ENCODE results near the gene GJB4.
A peak's percentile ranks its signal among the peaks of the same experiment; 100 is the strongest.
"Not testable (repeated sequence)": the region's sequence is repeated elsewhere in the genome, so short reads cannot be mapped to it uniquely, and the experiment has no call there.

The GJB4 gene

DNA sequence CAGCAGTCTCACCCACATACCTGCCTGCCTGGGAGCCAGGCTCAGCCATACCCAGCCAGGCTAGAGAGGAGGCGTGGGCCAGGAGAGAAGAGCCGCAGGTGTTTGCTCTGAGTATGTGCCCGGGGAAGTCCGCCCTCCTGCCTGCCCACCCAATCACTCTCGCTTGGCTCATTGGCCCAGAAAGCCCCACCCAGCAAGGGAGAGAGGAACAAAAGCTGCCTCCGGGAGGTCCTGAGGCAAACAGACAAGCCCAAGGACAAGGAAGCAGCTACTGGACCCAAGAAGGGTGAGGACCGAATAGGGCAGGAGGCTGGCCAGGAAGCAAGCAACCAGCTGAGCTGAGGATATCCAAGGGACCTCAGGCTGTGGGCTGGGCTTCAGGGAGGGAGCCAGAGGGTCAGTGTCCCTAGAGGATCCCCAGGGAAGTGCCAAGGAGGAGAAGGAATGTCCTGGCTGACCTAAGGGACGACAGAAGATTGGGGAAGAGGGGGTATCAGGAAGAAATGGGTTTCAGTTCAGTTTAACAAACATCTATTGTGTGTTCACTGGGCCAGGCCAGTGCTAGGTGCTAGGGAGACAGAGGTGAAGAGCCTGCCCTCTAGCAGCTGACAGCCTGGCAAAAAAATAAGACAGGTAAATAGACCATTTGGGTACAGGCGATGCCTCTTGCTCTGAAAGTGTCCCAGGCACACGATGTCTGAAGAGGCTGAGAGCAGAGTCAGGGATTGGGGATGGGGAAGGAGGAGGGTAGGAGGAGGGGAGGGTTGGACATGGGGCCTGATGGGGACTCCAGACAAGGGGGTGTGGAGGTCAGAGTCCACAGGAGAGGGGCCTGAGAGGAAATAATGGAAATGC lies at the start of gene GJB4:
Gene GJB4, plus strand, starts transcription at position 238 of the 855 bp plus-strand sequence. CDS start 1,515 bp downstream, outside the sequence.
- no peak for DNase-seq (ENCODE audit: low spot score)

- no peak for DNase-seq (ENCODE audit: low spot score)
Observed at GRCh38 chr1:34710812-34711211, 48.7 kb upstream of the GJB4 start.

GRCh38 chr1:34711485-34711884 lies 48.1 kb upstream of the GJB4 start:
- DNase-seq (ENCODE audit: low spot score): peak; percentile 3

DNA sequence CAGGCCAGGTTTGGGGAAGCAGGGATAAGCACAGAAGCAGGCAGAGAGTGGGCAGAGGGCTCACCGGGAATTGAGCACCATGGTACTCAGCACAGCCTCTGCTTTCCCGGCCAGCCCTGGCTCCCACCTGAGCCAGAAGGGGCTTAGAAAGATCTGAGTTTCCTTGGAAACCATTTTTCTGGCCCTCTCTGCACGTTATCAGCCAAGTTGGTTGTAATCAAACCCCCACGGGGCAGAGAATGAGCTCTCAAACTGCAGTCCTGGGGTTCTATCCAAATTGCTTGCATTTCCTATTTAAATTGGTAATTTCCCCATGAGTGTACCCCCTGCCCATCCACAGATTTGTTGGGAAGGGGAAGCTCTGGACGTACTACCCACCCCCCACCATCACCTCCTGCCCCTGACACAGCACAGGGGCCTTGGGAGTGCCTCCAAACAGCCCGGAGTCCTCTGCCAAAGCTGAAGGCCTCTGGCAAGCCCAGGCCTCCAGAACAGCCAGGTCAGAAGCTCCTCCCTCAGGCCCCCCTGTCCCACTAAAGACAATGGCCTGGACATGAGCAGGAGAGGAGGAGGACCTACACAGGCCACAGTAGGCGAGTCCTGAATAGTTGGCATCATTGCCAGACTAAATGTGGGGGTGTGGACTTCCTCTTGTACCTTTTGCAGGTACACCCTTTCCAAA lies 47.4 kb upstream of the GJB4 start:
- DNase-seq (ENCODE audit: low spot score): no peak

DNA sequence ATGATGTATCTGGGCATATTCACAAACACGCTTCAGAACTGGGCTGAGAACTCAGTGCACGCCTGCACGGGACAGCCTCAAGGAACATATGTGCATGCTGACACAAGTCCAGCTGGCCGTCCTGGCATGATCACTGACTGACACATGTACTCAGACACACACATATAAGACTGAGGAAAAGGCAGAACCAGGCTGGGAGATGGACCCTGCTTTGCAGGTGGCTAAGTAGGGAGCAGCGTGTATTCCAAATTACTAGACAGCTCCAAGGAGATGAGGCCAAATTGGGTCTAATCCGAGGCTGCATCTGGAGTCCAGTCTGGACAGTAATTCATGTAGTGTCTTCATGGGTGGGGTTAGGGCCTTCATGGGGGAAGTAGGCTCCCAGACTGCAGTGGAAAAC lies 46.1 kb upstream of the GJB4 start:
- DNase-seq (ENCODE audit: low spot score): no peak

DNA sequence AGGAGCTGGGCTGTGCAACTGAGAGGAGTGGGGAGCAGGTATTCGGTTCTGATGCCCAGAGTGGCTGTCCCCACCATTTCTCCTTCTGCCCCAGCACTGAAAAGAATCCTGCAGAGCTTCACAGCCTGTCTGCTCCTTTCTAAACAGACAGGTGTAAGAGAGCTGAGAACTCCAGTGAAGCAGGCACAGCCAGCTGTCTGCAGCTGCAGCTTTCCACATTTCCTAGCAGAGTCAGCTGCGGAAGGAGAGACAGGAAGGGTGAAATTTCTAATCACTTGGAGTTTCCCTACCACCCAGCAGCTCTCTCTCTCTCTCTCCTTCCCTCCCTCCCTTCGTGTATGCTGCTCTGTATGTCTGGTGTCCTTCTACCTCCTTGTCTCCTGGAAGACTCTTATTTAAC lies 45.2 kb upstream of the GJB4 start:
- DNase-seq (ENCODE audit: low spot score): no peak

DNA sequence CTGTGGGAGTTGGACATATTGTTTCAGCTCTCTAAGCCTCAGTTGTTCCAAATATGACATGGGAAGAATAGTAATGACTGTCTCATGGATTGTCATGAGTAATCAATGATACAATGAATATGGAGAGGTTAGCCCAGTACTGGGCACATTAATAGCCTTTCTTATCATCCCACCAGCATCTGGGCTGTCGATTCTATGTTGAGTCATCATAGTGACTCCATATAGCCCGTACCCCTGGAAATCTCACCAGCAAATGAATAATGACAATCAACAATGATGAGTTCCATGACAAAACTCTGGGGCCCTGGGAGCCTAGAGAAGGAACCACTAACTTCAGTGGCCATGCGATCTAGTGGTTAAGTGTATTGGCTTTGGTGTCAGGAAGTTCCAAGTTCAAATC lies 44.4 kb upstream of the GJB4 start:
- no peak for DNase-seq (ENCODE audit: low spot score)

DNA sequence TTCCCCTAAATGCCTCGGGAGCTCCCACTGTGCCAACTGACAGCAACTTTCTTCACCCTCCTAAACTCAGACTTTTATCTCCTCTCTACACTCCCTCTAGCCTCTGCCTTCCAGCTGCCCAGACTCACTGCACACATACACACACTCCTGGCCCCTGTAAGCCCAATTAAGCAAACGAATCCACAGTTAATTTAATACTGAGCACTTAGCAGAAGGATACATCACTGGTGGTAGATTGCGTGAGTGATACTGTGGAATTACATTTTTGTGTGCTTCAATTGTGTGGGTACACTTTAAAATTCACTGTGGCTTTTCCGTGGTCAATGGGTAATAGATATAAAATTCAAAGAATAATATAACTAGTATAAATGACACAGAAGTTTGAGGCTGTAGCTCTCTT lies 38.3 kb upstream of the GJB4 start:
- DNase-seq (ENCODE audit: low spot score): no peak

DNA sequence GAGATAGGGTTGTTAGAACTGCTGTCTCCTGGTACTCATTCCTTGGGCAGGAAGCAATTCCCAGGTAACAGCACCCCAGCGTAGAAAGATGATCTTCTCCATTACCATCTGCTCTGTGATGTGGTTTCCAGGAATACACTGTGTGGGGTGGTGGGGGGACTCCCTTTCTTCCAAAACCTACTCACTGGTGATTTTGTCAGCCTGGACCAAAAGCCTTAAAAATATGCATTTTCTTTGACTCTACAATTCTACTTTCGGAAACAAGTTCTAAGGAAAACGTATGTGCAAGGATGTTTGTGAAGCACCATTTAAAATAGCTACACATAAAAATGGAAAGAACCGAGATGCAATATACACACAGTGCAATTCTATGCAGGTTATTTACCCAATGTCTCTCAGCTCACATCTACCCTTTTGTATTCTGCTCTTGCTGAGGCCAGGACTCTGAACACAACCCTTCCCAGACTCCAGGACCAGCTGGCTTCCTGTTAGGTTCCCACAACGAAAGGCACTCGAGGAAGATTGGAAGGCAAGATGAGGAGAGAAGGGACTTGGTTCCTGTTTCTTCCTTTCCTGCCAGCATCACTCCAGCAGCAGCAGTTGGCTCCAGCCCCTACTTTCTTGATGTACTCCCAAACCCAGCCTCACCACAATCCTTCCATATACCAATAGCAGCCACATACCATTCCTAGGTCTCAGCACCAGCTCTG lies 37.7 kb upstream of the GJB4 start:
- DNase-seq (ENCODE audit: low spot score): no peak

DNA sequence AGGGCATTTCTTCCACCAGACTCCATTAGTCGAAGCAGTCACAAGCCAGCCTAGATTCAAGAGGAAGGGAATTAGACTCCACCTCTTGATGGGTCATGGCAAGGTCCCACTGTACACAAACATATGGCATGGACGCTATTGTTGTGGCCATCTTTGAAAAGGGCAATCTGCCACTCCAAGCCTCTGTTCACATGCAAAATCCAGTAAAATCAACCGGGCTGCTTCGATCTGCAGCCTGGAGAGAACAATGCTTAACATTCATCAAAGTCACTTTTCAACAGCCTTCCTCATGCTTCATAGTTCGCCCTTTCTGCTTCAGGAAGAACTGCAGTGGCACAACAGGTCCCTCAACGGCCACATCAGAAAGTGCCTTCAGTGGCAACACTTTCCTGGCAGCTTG lies 32.7 kb upstream of the GJB4 start:
- no peak for DNase-seq (ENCODE audit: low spot score)

GRCh38 chr1:34730485-34730884 lies 29.1 kb upstream of the GJB4 start:
- no peak for DNase-seq (ENCODE audit: low spot score)

DNA sequence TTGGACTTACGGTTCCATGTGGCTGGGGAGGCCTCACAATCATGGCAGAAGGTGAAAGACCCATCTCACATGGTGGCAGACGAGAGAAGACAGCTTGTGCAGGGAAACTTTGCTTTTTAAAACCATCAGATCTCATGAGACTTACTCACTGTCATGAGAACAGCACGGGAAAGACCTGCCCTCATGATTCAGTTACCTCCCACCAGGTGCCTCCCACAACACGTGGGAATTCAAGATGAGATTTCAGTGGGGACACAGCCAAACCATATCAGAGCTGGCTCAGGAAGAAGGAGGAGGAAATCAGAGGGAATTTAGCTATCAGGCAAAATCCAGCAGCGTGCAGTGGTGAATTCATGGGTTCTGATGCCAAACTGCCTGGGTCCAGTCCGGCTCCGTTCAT lies 26.7 kb upstream of the GJB4 start:
- not testable (repeated sequence) for DNase-seq (ENCODE audit: low spot score)

GRCh38 chr1:34736692-34737091 lies 22.8 kb upstream of the GJB4 start:
- DNase-seq (ENCODE audit: low spot score): no peak

DNA sequence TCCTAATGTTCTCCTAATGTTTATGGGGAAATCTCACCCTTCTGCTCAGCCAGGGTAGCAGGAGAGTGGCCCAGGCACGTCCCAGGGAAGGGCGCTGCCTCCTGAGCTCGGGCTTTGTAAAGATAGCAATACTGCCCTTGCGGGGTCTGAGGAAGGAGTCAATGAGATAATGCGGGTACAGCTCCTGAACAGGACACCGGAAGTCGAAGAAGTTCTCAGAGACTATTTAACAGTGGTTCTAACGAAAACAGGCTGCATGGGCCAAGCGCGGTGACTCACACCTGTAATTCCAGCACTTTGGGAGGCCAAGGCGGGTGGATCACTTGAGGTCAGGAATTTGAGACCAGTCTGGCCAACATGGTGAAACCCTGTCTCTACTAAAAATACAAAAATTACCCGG lies 22.3 kb upstream of the GJB4 start:
- DNase-seq (ENCODE audit: low spot score): not testable (repeated sequence)

DNA sequence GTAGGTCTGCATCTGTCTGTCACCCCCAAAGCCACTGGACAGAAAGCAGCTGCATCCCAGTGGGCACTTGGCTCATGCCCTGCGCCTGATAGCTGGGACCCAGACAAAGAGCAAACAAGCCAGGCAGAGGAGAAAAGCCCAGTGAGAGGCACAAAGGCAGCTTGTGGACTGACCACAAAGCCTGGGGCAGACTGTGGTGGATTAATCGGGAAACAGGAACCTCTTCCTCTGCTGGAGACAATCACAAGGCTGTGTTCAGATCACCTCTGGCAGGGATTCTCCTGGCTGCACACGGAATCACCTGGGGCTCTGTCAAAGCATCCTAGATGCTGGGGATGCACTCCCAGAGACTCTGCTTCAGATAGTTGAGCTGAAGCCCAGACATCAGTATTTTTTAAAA lies 19.9 kb upstream of the GJB4 start:
- DNase-seq (ENCODE audit: low spot score): no peak

DNA sequence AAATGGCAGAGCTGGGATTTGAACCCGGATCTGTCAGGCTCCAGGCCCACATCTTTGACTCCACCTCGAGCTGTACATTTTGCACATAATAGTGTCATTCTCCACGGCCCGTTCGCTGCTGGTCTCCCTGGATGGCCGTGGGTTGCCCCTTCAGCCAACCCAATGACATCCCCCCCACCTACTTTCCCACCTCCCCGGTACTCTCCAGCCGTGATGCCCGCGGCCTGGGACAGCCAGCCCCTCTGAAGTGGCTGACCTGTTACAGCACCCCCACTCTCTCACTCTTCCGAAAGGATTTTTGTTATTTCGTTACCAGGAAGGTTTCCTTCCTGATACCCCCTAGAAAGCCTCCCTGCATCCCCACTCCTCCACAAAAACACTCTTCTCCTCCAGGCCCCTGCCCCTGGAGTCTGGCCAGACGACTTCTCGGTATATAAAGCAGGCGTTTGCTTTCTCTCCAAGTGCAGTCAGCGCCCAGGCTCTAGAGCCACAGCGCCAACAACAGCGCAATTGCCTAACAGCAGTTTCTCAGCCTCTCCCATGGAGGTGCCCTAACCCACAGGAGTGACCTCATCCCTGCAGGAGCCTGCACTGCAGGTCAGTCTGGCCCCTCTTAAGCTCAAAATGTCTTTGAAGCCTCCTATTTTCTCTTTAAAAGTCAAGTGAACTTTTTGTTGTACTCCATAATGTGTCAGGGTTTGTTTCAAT lies 19.2 kb upstream of the GJB4 start:
- no peak for DNase-seq (ENCODE audit: low spot score)

GRCh38 chr1:34742667-34743270 lies 16.8 kb upstream of the GJB4 start:
- DNase-seq (ENCODE audit: low spot score): peak; percentile 64

GRCh38 chr1:34743775-34744174 lies 15.8 kb upstream of the GJB4 start:
- no peak for DNase-seq (ENCODE audit: low spot score)

GRCh38 chr1:34744851-34745250 lies 14.7 kb upstream of the GJB4 start:
- no peak for DNase-seq (ENCODE audit: low spot score)

- DNase-seq (ENCODE audit: low spot score): no peak
Observed at GRCh38 chr1:34745666-34746065, 13.9 kb upstream of the GJB4 start.

DNA sequence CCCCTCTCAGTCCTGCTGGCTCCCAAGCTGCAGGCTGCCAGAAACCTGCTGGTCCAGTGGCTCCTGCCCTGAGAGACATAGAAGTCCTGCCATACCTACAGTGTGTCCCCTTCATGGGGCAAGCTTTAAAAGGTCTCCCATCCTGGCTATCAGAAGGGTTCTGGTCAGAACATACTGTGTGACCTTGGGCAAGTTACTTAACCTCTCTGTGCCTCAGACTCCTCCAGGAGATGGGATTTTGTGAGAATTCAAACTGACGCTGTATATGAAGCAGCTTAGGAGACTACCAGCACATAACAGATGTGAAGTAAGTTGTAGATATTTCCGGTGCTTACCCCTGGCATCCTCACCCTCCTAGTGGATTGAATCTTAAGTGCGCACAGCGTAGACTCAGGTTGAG lies 13.4 kb upstream of the GJB4 start:
- DNase-seq (ENCODE audit: low spot score): no peak

Measured in hematopoietic multipotent progenitor cell treated with erythropoietin and hydrocortisone succinate and interleukin-3 and kit ligand, for 15 days (in vitro differentiated cells).